A549 (cell line): ENCODE data around the gene SV2C. TPM values are rescaled to one million over a fixed set of nuclear protein-coding genes. Genes with fewer than 3 reads are reported as not detected.
"Not testable (repeated sequence)": the region's sequence is repeated elsewhere in the genome, so short reads cannot be mapped to it uniquely, and the experiment has no call there.

Source experiments
- ATAC-seq, 2 experiments: fragments of 200-7000 bp in 1 of 2; fragments of >200 bp in 1 of 2; cut with Nextera tagmentation in 1 of 2; cut with Tn5 transposase in 1 of 2; 3 replicates each; pipeline versions ENCODE4 v1.8.0 to v1.9.1; 2018 to 2020; ENCODE audit warnings: mild to moderate bottlenecking in 1 of 2, moderate library complexity in 1 of 2
- CTCF ChIA-PET: fragments of 300-600 bp; sonication (Branson Sonifier 250); formaldehyde crosslinking; extraction: SDS; loops from one replicate; lab custom pipeline; 2021; ENCODE audit warnings: antibody characterized with exemption, inconsistent platforms; lab: Yijun Ruan, JAX
- POLR2A ChIA-PET: fragments of 350-600 bp; formaldehyde crosslinking; extraction: SDS; loops from one replicate; lab custom pipeline; 2021; ENCODE audit warnings: antibody characterized with exemption, inconsistent platforms; lab: Yijun Ruan, JAX
- DNase-seq, 2 experiments: peaks; one replicate each; pipeline versions ENCODE4 v3.0.0 to v3.0.0-alpha.2; 2011 to 2016; ENCODE audit warnings: low read depth in 1 of 2, low spot score in 1 of 2
- FAIRE-seq: peaks from 2 replicates; lab custom pipeline; 2011; peaks lifted over from hg19 to GRCh38; lab: Jason Lieb, UNC
- H3K27ac ChIP-seq, 2 experiments: fragments of >200 bp; sonication (Bioruptor Twin); formaldehyde crosslinking; 3 replicates each; pipeline ENCODE4 v1.5.1; 2016 to 2017
- H3K4me1 ChIP-seq: fragments of >200 bp; sonication (Bioruptor Twin); formaldehyde crosslinking; 3 replicates; pipeline ENCODE4 v1.6.1; 2016
- H3K4me2 ChIP-seq: fragments of >200 bp; sonication (Bioruptor Twin); formaldehyde crosslinking; 3 replicates; pipeline ENCODE4 v1.6.1; 2016
- H3K4me3 ChIP-seq: fragments of >200 bp; sonication (Bioruptor Twin); formaldehyde crosslinking; 3 replicates; pipeline ENCODE4 v1.5.1; 2016
- H3K9me3 ChIP-seq: fragments of >200 bp; sonication (Bioruptor Twin); formaldehyde crosslinking; 3 replicates; pipeline ENCODE4 v1.6.1; 2016
- CBX2 ChIP-seq: fragments of 200-600 bp; sonication (generic); IDR thresholded peaks from 2 replicates; pipeline ENCODE4 v1.6.1; 2016; ENCODE audit warnings: low read depth, mild to moderate bottlenecking, borderline replicate concordance
- CBX8 ChIP-seq: fragments of 200-600 bp; sonication (generic); IDR thresholded peaks from 2 replicates; pipeline ENCODE4 v1.6.1; 2016
- EHMT2 ChIP-seq: fragments of 200-600 bp; sonication (generic); IDR thresholded peaks from 2 replicates; pipeline ENCODE4 v1.6.1; 2016; ENCODE audit warnings: antibody characterized with exemption, low read depth, mild to moderate bottlenecking, moderate library complexity
- FOSL2 ChIP-seq, 2 experiments: fragments of 450-650 bp in 1 of 2; fragments of >200 bp in 1 of 2; sonication (Bioruptor Twin) in 1 of 2; formaldehyde crosslinking; IDR thresholded peaks; 2 replicates each; pipeline versions ENCODE4 v1.5.0 to v1.6.1; 2016 to 2020; ENCODE audit warnings: mild to moderate bottlenecking in 1 of 2, moderate library complexity in 1 of 2
- FOXS1 ChIP-seq: fragments of 250-450 bp; sonication (Bioruptor Pico); IDR thresholded peaks from 2 replicates; pipeline ENCODE4 v1.5.0; 2020; ENCODE audit warnings: mild to moderate bottlenecking, moderate library complexity
- HES2 ChIP-seq: fragments of >200 bp; sonication (Bioruptor Twin); formaldehyde crosslinking; IDR thresholded peaks from 2 replicates; pipeline ENCODE4 v1.6.1; 2016
- HEYL ChIP-seq: fragments of 250-450 bp; sonication (Bioruptor Pico); IDR thresholded peaks from 2 replicates; pipeline ENCODE4 v1.8.0; 2021; ENCODE audit warnings: mild to moderate bottlenecking, moderate library complexity
- HOXA7 ChIP-seq: fragments of 250-450 bp; sonication (Bioruptor Pico); IDR thresholded peaks from 2 replicates; pipeline ENCODE4 v1.5.0; 2020; ENCODE audit warnings: mild to moderate bottlenecking, moderate library complexity
- HOXB5 ChIP-seq: fragments of 250-450 bp; sonication (Bioruptor Pico); IDR thresholded peaks from 2 replicates; pipeline ENCODE4 v1.5.0; 2020; ENCODE audit warnings: mild to moderate bottlenecking, moderate library complexity
- MAFK ChIP-seq: fragments of 450-650 bp; IDR thresholded peaks from 2 replicates; pipeline ENCODE4 v1.6.1; 2014; ENCODE audit not compliant: partially characterized antibody
- NR3C1 ChIP-seq: fragments of >200 bp; sonication (Bioruptor Twin); formaldehyde crosslinking; IDR thresholded peaks from 3 replicates; pipeline ENCODE4 v1.6.1; 2017
- RARB ChIP-seq: fragments of 250-450 bp; sonication (Bioruptor Pico); IDR thresholded peaks from 2 replicates; pipeline ENCODE4 v1.8.0; 2021; ENCODE audit warnings: mild to moderate bottlenecking, moderate library complexity
- RNF2 ChIP-seq: fragments of 200-600 bp; sonication (generic); IDR thresholded peaks from 2 replicates; pipeline ENCODE4 v1.6.1; 2016; ENCODE audit warnings: low read depth, mild to moderate bottlenecking, antibody characterized with exemption, moderate library complexity, borderline replicate concordance
- SREBF2 ChIP-seq: fragments of 450-650 bp; IDR thresholded peaks from 2 replicates; pipeline ENCODE4 v1.6.1; 2014; ENCODE audit warnings: mild to moderate bottlenecking, moderate library complexity
- WGBS: methylation state at CpG from one replicate; pipeline ENCODE4 v1.1.6; 2017; ENCODE audit errors: missing lambda C conversion rate; 5-methylcytosine and 5-hydroxymethylcytosine counted together
- polyA minus RNA-seq: library from RNA; depleted of rRNA, polyadenylated mRNA; stranded (reverse); fragments of >200 nt; gene quantifications from 2 replicates; pipeline ENCODE4 v1.2.3, GENCODE V29; 2011; rRNA and poly(A)+ RNA removed
- polyA plus RNA-seq, 4 experiments: library from polyadenylated mRNA; depleted of rRNA in 3 of 4; stranded (reverse); fragments of >200 nt; fragmentation: RNase III in 1 of 4; extraction: RNeasy Plus Mini Kit Qiagen cat#74134 plus additional on column Dnase treatment in 1 of 4; gene quantifications; 2 replicates in 3 of 4; 3 replicates in 1 of 4; pipeline ENCODE4 v1.2.3, GENCODE V29; 2011 to 2017
- TF ChIP-seq, protein P1 (sequence below): fragments of 450-650 bp; IDR thresholded peaks from 2 replicates; pipeline ENCODE4 v1.6.1; 2014; ENCODE audit warnings: antibody characterized with exemption
- TF ChIP-seq, protein P2 (sequence below): IDR thresholded peaks from 2 replicates; pipeline ENCODE4 v1.6.1; 2012

The SV2C gene, protein sequence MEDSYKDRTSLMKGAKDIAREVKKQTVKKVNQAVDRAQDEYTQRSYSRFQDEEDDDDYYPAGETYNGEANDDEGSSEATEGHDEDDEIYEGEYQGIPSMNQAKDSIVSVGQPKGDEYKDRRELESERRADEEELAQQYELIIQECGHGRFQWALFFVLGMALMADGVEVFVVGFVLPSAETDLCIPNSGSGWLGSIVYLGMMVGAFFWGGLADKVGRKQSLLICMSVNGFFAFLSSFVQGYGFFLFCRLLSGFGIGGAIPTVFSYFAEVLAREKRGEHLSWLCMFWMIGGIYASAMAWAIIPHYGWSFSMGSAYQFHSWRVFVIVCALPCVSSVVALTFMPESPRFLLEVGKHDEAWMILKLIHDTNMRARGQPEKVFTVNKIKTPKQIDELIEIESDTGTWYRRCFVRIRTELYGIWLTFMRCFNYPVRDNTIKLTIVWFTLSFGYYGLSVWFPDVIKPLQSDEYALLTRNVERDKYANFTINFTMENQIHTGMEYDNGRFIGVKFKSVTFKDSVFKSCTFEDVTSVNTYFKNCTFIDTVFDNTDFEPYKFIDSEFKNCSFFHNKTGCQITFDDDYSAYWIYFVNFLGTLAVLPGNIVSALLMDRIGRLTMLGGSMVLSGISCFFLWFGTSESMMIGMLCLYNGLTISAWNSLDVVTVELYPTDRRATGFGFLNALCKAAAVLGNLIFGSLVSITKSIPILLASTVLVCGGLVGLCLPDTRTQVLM
- not detected in 2 replicates for polyA plus RNA-seq (2011; rRNA removed)
- polyA plus RNA-seq (2012; cell fraction: cytosol; rRNA removed), result not detected in 2 replicates
- not detected in 2 replicates for polyA plus RNA-seq (2012; cell fraction: nucleus; rRNA removed)
- not detected in 3 replicates for polyA plus RNA-seq (2017; fragmentation: RNase III; extraction: RNeasy Plus Mini Kit Qiagen cat#74134 plus additional on column Dnase treatment)
- polyA minus RNA-seq, result not detected in 2 replicates

DNA sequence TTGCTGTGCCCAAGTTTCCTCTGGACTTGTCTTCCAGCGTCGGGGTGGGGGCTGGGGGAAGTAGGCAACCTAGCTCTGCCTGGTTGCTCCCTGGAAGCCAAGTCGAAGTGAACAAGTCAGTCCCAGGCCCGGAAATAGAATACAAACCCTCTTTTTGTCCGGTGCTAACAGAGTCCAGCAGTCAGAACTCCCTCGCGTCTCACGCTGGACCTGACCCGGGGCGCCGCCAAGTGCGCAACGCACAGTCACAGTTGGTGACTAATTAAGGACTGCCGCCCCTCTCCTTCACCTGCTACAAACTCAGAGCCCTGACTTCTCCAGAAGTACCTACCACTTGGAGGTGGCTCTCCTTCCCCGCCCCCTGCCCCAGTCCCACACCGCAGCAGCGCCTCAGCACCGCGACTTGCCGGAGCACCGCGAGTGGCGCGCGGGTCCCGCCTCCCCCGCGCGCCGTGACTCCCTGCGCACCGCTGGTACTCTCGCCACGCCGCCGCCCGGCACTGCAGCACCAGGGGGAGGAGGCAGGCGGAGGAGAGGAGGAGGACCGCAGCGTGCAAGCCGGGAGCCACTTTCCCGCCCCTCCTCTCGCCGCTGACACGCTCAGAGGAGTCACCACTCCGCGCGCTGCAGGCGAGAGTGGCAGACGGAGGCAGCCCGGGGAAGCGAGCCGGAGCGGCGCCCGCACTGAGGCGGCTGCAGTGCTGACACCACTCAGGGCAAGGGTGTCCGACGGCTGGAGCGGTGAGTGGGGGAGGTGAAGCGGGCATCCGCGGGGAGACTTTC is at the start of gene SV2C:
Gene SV2C (plus strand): TSS at position 612 of the 783 bp plus-strand sequence. CDS start 48,368 bp downstream, outside the sequence.
- TF ChIP-seq MAFK, result no peak
- no peak for TF ChIP-seq HOXA7
- TF ChIP-seq HES2, result no peak
- TF ChIP-seq FOXS1 (CRISPR knock-in tag), result no peak
- TF ChIP-seq RARB (CRISPR knock-in tag), result no peak
- no peak for TF ChIP-seq RNF2
- no peak for TF ChIP-seq FOSL2 (IDR thresholded peaks at IDR 0.05)
- TF ChIP-seq FOSL2 (CRISPR knock-in tag; IDR thresholded peaks at IDR 0.05), result no peak
- no peak for TF ChIP-seq HOXB5 (CRISPR knock-in tag)
- TF ChIP-seq SREBF2, result no peak
- no peak for TF ChIP-seq NR3C1
- Histone ChIP-seq H3K4me2 (peak within 1 kb of the TSS; percentile 82), H3K4me3 (peak within 1 kb of the TSS; percentile 34), H3K4me1 (peaks cover 7% of the 10 kb centered on the region; the same call in 1 of the 3 replicates), H3K27ac (no peak within 1 kb of the TSS), H3K9me3 (no peaks in the 10 kb centered on the region)
- FAIRE-seq (no peak), DNase-seq (peak in 1 of 2 experiments; percentile 16), ATAC-seq (peak; percentile 51 to 76)
- ChIA-PET POLR2A (no interaction called here), CTCF (interaction anchor here (1.0 kb wide), 1 partner anchor 173 kb away, joined by 3 read pairs; no protein-coding TSS in a partner anchor)
- WGBS, result 19% methylated on average over 17 of the region's 63 CpGs

GRCh38 chr5:76037736-76038151 is 45.4 kb upstream of the SV2C start:
- CTCF ChIA-PET, POLR2A ChIA-PET, H3K9me3 ChIP-seq, FAIRE-seq, H3K27ac ChIP-seq, ATAC-seq, H3K4me3 ChIP-seq, H3K4me1 ChIP-seq, DNase-seq: not testable (repeated sequence)
- H3K4me2 ChIP-seq, result peak overlapping the region; percentile 47; the same call in 2 of the 3 replicates
- 4% methylated on average over 12 of the region's 18 CpGs for WGBS

GRCh38 chr5:76038212-76038611 is 45.0 kb upstream of the SV2C start:
- H3K9me3 ChIP-seq, result no peaks in the 10 kb centered on the region
- ChIA-PET CTCF (interaction anchor here (0.6 to 1.4 kb wide), 2 partner anchors 11 to 137 kb away, joined by 3 read pairs; no protein-coding TSS in a partner anchor), POLR2A (no interaction called here)
- no peak for ATAC-seq
- TF ChIP-seq CBX8 (no peak), RARB (CRISPR knock-in tag) (no peak), HEYL (CRISPR knock-in tag) (no peak), EHMT2 (no peak), CBX2 (no peak)
- TF ChIP-seq, protein P1, sequence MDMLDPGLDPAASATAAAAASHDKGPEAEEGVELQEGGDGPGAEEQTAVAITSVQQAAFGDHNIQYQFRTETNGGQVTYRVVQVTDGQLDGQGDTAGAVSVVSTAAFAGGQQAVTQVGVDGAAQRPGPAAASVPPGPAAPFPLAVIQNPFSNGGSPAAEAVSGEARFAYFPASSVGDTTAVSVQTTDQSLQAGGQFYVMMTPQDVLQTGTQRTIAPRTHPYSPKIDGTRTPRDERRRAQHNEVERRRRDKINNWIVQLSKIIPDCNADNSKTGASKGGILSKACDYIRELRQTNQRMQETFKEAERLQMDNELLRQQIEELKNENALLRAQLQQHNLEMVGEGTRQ, result no peak
- TF ChIP-seq, protein P2, sequence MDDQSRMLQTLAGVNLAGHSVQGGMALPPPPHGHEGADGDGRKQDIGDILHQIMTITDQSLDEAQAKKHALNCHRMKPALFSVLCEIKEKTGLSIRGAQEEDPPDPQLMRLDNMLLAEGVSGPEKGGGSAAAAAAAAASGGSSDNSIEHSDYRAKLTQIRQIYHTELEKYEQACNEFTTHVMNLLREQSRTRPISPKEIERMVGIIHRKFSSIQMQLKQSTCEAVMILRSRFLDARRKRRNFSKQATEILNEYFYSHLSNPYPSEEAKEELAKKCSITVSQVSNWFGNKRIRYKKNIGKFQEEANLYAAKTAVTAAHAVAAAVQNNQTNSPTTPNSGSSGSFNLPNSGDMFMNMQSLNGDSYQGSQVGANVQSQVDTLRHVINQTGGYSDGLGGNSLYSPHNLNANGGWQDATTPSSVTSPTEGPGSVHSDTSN, result no peak
- H3K4me3 ChIP-seq, result no peak overlapping the region
- H3K4me1 ChIP-seq, result no peaks in the 10 kb centered on the region
- no peak for DNase-seq
- no peak for FAIRE-seq
- H3K4me2 ChIP-seq, result peak overlapping the region; percentile 47; the same call in 2 of the 3 replicates
- H3K27ac ChIP-seq, result no peak overlapping the region
